GM12865 (cell line): ENCODE data around the gene PGM5.

Source experiments
- DNase-seq: peaks from one replicate; pipeline ENCODE4 v3.0.0; 2010; ENCODE audit warnings: low read depth
- H3K4me3 ChIP-seq: 2 replicates; pipeline ENCODE4 v1.5.1; 2011; ENCODE audit warnings: mild to moderate bottlenecking, low read depth, low read length, control low read depth
- CTCF ChIP-seq: IDR thresholded peaks from 2 replicates; pipeline ENCODE4 v1.5.1; 2011; ENCODE audit warnings: low read length, control low read depth, low read depth, inconsistent platforms; ENCODE audit not compliant: insufficient read depth; ENCODE audit errors: missing control alignments

Gene PGM5

GRCh38 chr9:68429631-68430030 is 73.2 kb downstream of the PGM5 start:
- no peak for DNase-seq
- no peak overlapping the region for H3K4me3 ChIP-seq
- no peak for TF ChIP-seq CTCF

GRCh38 chr9:68431307-68431706 is 74.9 kb downstream of the PGM5 start:
- no peak for TF ChIP-seq CTCF
- H3K4me3 ChIP-seq = no peak overlapping the region
- DNase-seq = no peak

GRCh38 chr9:68433531-68434110 is 77.2 kb downstream of the PGM5 start:
- DNase-seq = no peak
- no peak overlapping the region for H3K4me3 ChIP-seq
- no peak for TF ChIP-seq CTCF

GRCh38 chr9:68437785-68438184 is 81.4 kb downstream of the PGM5 start:
- no peak for DNase-seq
- TF ChIP-seq CTCF = no peak

GRCh38 chr9:68443624-68444023 is 87.2 kb downstream of the PGM5 start:
- TF ChIP-seq CTCF = no peak
- no peak for DNase-seq
- H3K4me3 ChIP-seq = no peak overlapping the region

More at GRCh38 chr9:68437785-68438184, 81.4 kb downstream of the PGM5 start:
- H3K4me3 ChIP-seq = no peak overlapping the region

GRCh38 chr9:68446836-68447235 is 90.4 kb downstream of the PGM5 start:
- no peak overlapping the region for H3K4me3 ChIP-seq
- no peak for DNase-seq
- no peak for TF ChIP-seq CTCF

GRCh38 chr9:68447611-68448010 is 91.2 kb downstream of the PGM5 start:
- DNase-seq = no peak
- TF ChIP-seq CTCF = no peak
- H3K4me3 ChIP-seq = no peak overlapping the region
